ENCODE measurements around the gene CCSER1.
"Not testable (repeated sequence)": the region's sequence is repeated elsewhere in the genome, so short reads cannot be mapped to it uniquely, and the experiment has no call there.

Gene CCSER1

GRCh38 chr4:91304292-91304691, 1177.1 kb downstream of the CCSER1 start:
- DNase-seq = no peak

GRCh38 chr4:91317434-91317833, 1190.2 kb downstream of the CCSER1 start:
- no peak for DNase-seq

- no peak for DNase-seq
Measured at GRCh38 chr4:91319556-91320268, 1192.5 kb downstream of the CCSER1 start.

GRCh38 chr4:91322961-91323360, 1195.8 kb downstream of the CCSER1 start:
- DNase-seq = no peak

- DNase-seq = no peak
Measured at GRCh38 chr4:91325495-91325894, 1198.3 kb downstream of the CCSER1 start.

- not testable (repeated sequence) for DNase-seq
Measured at GRCh38 chr4:91326167-91326566, 1199.0 kb downstream of the CCSER1 start.

- no peak for DNase-seq
Measured at GRCh38 chr4:91330555-91331137, 1203.5 kb downstream of the CCSER1 start.

GRCh38 chr4:91340822-91341221, 1213.6 kb downstream of the CCSER1 start:
- no peak for DNase-seq

- no peak for DNase-seq
Measured at GRCh38 chr4:91345632-91346031, 1218.4 kb downstream of the CCSER1 start.

- not testable (repeated sequence) for DNase-seq
Measured at GRCh38 chr4:91356496-91356895, 1229.3 kb downstream of the CCSER1 start.

GRCh38 chr4:91358016-91358415, 1230.8 kb downstream of the CCSER1 start:
- DNase-seq = not testable (repeated sequence)

GRCh38 chr4:91358621-91359020, 1231.4 kb downstream of the CCSER1 start:
- DNase-seq = not testable (repeated sequence)

- no peak for DNase-seq
Measured at GRCh38 chr4:91359041-91360031, 1232.1 kb downstream of the CCSER1 start.

GRCh38 chr4:91362125-91362524, 1234.9 kb downstream of the CCSER1 start:
- no peak for DNase-seq

- no peak for DNase-seq
Measured at GRCh38 chr4:91366554-91366953, 1239.4 kb downstream of the CCSER1 start.

- no peak for DNase-seq
Measured at GRCh38 chr4:91369116-91369515, 1241.9 kb downstream of the CCSER1 start.

- DNase-seq = no peak
Measured at GRCh38 chr4:91373546-91373945, 1246.4 kb downstream of the CCSER1 start.

- not testable (repeated sequence) for DNase-seq
Measured at GRCh38 chr4:91405431-91405830, 1278.2 kb downstream of the CCSER1 start.

- no peak for DNase-seq
Measured at GRCh38 chr4:91422011-91422410, 1294.8 kb downstream of the CCSER1 start.

GRCh38 chr4:91426725-91427124, 1299.5 kb downstream of the CCSER1 start:
- DNase-seq = no peak

- no peak for DNase-seq
Measured at GRCh38 chr4:91427171-91427570, 1300.0 kb downstream of the CCSER1 start.

- DNase-seq = no peak
Measured at GRCh38 chr4:91434631-91435030, 1307.4 kb downstream of the CCSER1 start.

GRCh38 chr4:91436556-91436955, 1309.4 kb downstream of the CCSER1 start:
- no peak for DNase-seq
